T follicular helper cell (primary cell): ENCODE measurements around the gene LMBR1L.

ENCODE experiments used
- DNase-seq: peaks from one replicate; pipeline ENCODE4 v3.0.0-alpha.2; 2020; ENCODE audit warnings: low read depth

The LMBR1L gene

DNA sequence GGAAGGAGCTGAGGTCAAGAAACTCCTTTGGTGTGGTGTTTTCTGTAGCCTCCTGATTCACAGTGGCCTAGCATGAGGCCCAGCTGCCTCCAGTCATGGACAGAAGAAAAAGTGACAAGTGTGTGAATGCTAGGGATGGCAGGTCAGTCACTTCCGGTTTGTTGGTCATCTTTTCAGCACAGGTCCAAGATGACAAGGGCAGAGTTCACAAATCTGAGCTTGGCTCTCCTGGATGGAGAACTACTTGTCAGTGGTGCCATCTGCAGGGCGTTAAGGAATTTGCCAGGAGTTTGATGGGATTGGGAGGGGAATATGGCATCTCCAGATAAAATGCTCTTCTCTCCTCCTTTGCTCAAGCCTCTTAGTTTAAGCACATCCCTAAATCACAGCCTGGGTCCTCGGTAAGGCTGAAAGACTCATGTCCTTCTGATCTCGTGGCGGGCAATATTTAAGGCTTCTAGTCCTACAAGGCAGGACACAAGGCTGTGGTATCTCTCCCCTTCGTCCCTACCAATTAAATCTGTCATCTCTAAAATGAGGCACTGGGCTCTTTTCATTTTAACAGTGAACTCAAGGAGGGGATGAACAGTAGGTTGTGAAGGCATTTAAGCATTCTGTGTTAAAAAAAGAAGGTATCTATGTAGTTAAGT is 10.5 kb upstream of the LMBR1L start:
- DNase-seq: no peak

DNA sequence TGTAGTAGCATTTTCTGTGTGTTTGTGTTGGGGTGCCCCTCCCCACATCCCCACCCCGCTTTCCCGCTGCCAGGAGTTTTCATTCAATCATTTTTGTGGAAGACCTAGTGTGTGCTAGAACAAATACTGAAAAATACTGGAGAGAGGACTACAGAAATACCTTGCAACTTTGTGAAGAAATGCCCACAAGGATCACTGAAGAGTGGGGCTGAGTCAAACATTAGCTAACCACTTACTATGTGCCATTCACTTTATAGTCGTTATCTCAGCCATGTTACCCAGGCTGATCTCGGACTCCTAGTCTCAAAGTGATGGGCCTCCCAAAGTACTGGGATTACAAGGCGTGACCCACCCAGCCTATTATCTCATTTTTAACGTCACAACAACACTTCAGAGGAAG is 559 bp upstream of the LMBR1L start:
- DNase-seq: no peak

DNA sequence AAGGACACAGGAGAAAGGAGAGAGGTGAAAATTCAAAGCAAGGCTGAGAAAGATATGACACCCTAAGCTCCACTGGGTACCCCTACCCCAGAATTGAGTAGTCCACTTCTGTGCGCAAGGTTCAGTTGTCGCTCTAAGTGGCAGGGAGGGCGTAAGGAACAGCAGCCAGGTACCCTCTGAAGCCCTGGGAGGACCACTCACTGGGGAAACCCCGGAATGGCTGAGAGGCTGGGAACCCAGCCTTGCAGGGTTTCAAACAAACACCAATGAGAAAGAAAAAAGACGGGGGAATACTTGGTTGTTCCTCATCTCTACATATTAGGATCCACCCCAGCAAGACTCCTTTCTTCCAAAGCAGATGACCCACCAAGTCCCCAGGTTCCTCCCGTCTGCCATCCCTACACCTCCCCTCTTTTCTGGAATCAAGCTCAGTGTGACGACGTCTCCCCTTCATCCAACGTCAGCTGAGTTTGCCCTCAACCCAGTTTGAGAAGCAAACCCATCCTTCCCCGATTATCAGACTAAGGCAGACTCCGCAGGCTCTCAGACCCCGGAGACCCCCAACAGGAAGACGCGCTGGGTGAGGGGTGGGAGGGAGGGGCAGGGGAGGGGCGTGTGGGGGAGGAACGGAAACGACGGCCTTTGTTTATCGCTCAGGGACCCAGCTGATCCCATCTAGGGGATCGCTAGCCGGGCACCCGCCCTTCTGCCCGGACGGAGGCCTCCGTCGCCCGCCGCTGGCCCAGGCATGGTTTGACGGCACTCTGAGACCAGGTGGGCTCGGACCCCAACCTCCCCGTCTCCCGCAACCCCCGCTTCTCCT is 795 bp downstream of the LMBR1L start:
- no peak for DNase-seq

DNA sequence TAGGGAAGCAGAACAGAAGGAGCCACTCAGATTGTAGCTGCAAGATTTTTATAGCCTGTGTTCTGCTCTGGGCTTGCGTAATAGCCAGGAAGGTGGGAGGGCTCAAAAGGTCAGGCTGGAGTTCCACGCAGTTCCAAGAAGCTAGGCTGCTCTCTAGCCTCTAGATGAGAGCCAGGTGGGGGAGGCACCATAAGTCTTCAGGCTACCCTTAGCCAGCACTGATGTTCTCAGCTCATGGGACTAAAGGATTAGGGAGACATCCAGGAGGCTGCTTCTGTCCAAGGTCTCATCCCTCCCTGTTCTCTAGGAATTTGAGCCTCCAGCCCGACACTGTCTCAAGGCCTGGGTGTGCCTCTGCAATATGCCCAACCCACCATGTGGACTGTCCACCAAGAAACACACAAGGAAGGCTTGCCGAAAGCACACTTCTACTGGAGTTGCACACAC is 1.7 kb downstream of the LMBR1L start:
- no peak for DNase-seq

DNA sequence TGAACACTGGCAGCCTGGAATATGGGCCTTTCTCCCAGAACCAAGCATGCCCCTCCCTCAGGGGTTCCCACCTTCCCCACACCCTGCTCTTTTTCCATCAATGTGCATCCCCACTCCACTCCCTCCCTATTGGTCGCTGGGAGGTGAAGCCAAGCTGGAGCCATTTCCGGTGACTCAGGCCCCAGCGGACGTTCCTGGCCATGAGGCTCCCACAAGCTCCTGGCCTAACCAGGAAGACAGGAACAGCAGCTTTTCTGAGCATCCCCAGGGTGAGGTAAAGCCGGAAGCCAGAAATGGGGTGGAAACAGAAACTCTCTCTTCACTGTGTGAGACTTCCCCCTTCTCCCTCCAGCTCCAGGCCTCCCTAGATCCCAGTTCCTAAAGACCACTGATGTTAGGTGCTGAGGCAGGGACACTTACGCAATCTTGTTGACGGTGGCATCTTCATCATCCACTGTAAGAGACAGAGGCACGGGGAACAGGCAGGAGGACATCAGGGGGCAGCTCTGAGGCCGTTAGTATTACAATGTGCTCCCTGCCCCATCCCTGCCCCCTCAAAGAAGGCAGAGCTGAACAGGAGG is 5.1 kb downstream of the LMBR1L start:
- no peak for DNase-seq

DNA sequence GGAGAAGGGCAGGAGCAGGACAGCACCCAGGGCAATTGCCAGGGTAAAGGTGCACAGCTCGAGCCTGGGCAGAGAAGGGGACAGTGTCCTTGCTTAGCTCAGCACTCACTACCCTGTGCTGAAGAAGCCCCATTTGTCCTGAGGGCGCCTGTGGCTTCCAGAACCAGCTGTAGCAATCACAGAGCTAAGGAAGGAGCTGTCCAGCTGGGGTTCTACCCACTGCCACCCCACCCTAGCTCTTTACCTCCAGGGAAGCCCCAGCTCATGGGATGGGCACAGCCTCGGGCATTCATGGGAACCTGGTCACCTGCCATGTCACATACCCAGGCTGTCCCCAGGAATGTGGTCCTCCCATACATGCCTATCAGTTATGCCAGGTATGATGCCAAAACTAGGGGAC is 5.8 kb downstream of the LMBR1L start:
- no peak for DNase-seq

DNA sequence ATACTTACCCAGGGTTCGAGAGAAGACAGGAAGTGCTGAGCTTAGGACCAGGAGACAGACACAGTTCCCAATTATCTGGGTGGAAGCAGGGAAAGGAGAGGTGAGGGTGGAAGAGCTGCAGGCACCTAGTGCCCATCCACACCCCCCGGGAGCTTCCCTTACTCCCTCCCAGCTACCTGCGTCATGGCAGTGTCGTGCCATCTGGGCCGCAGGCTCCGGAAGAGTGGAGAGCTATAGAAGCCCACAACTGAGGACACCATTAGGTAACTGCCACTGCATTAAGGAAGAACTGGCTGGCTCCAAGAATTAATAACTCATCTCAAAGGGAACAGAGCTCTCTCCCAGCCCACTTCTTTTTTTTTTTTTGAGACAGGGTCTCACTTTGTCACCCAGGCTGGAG is 10.3 kb downstream of the LMBR1L start:
- no peak for DNase-seq

DNA sequence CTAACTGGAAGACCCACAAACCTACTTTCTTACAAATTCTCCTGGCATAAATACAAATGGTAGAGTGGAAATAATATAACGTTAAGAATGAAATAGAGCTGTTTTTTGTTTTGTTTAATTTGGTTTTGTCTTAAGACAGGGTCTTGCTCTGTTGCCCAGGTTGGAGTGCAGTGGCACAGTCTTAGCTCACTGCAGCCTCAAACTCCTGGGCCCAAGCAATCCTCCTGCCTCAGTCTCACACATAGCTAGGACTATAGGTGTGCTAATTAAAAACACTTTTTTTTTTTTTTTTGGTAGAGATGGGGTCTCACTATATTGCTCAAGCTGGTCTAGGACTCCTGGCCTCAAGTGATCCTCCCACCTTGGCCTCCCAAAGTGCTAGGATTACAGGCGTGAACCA is 11.9 kb downstream of the LMBR1L start:
- no peak for DNase-seq

DNA sequence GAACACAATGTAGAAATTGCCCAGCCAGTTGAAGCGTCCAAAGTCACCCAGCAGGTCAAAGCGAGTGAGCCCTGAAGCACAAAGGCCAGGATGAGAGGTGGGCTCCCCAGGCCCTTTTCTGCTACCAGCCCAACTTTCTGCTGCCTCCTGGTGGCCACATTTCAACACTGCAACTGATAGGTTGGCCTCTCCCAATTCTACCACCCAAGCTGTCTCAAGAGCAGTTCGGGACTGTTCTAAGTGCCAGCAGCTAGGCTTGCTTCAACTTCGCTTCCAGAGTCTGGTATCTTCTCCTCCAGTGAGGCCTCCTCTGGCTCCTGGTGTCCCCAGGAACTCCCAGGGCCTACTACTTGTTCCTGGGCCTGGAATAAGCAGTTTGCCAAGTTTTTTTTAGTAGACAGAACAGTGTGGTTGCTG is 12.6 kb downstream of the LMBR1L start:
- DNase-seq: peak; percentile 48

DNA sequence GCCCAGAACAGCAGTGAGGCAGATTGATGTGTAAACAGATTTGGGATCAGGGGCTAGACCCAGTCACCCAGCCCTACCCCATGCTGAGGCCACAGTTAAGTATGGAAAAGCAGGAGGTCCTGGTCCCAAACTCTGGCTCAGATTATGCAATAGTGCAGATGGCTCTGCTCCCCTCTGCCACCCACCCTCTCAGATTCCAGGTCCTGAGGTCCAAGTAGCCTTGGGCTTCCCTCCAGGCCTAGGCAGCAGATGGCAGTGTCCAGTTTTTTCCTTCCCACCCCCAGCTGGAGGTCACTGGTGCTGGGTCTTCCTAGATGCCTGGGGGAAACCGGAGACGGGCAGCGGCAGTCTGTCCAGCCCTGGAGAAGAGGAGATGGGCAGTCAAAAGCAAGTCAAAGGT is 13.3 kb downstream of the LMBR1L start:
- no peak for DNase-seq

DNA sequence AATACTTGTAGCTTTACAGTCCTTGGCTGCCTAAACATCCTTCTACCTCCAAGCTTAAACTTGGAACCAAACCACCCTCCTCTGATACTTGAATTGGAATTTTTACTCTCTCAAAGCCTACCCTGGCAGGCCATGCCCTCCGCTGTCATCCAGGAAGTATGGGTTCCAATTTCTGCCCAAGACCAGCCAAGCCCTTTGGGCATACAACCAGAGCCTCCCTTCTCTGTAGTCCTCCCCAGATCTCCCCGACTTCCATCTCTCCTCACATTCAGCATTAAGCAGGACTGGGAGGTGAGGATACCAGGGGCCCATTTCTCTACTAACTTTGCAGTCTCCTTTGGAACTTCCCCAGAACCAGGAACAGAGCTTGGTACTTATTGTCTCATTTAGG is 15.7 kb downstream of the LMBR1L start:
- DNase-seq: no peak

DNA sequence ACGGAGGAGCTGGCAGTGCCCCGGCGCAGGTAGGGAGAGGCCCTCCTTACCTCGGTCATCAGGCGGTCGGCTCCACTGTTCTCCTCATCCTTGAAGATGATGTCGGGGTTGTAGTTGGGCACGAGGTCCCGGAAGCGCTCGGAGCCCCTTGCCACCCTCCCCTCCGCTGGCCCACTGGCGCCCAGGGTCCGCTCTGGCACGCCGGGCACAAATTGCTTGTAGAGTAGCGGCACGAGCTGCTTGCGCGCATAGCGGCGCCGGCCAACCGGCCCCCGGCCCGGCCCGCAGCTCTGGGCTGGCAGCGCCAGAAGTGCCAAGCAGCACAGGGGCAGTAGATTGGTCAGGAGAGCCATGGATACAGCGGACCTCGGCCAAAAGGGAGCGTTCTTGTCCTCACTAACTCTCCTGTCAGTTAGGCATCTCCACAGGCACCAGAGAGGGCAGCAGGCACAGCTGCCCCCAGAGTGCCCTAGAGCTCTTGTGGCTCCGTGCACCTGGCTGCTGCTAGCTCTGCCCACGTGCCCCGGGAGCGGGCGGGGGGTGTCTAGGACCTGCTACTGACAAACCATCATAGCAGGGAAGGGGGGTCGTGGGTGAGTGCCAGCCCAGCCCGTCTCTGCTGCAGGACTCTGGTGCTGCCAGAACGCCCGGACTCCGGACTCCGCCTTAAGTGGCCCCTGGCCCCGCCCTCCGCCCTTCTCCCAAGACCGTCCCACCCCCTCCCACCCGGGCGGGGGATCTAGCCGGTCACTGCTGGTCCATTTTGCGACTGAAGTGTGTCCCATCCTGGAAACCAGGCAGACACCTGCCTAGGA is 16.3 kb downstream of the LMBR1L start, which contains the start of gene DHH:
Gene DHH (minus strand): TSS at position 642 of the 815 bp plus-strand sequence. CDS start 289 bp downstream, at position 353.
- DNase-seq: no peak

DNA sequence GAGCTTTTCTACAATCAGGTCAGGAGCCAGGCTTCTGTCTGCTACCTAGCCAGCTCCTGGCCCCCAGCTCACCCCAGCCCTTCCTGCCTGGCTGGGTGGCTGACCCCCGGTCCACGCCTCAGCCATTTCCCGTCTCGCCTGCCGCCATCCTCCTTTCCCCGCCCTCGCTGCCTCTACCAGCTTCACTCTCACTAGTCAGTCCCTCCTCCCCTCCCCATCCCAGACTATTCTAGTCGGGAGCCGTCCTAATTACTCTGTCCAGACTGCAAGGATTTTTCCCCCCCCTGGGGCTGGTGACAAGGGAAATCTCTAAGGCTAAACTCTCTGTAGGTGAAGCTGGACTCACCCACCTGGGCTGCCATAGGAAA is 16.9 kb downstream of the LMBR1L start:
- DNase-seq: no peak

DNA sequence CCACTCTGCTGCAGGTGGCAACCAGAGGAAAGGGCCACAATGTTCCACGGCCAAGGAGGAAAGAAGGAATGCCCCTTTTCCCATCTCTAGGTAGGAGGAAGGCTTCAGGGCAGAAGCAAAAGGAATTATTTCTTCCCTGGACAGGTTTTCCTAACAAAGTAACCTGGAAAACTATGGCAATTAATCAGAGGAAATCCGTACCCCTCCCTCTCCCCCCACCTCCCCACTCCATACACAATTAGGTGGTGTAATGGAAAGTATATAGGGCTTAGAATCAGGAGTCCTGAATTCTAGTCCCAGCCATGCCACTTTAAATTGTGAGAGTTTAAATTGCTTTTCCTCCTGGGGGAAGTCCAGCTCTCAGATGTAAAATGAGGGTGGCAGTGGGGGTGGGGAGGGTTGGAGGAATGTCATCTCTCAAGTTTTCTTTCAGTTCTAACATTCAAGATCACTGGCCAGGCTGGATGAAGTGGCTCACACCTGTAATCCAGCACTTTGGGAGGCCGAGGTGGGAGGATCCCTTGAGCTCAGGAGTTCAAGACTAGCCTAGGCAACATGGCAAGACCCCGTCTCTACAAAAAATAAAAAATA is 17.7 kb downstream of the LMBR1L start:
- no peak for DNase-seq

DNA sequence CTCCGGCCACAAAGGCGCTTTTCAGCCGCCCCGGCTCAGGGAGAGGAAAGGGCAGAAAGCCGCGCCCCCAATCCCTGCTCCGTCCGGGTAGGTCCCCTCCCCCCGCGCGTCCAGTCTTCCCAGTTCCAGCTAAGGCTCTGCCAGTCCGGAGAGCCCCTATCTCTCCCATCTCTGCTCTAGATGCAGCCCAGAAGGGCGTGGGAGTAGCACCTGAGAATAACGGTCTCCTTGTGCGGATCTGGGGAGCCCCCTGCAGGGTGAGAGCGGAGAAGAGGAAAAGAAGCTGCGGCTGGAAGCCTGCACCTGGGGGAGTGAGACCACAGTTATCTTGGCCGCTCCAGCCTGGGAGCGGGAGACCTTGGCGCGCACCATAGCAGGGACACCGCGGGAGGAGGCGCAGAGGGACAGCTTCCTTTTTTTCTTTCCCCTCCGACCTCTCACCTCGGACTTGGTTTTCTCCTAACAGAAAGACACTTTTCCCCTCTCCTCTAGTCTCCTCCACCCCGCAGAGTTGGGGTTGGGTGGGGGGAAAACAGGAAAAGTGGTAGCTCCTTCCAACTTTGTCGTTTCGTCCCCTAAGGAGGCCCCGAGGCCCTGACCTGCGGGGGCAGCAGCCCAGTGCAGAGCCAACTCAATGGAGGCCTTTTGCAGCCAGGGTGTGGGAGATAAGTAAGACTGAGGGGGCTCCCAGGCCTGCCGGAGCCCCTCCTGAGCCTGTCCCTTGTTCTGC is 18.4 kb downstream of the LMBR1L start:
- peak; percentile 30 for DNase-seq

DNA sequence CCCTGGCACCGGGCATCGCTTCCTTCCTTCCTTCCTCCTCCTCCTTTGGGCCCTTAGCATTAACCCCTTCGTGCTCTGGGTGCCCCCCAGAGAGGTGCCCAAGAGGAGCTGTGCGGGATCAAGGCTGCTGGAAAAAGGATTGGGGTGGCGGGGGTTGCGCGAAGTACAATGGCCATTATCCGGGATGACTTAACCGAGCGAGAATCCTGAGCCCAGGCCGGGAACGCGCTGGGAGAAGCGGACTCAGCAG is 18.9 kb downstream of the LMBR1L start:
- no peak for DNase-seq

DNA sequence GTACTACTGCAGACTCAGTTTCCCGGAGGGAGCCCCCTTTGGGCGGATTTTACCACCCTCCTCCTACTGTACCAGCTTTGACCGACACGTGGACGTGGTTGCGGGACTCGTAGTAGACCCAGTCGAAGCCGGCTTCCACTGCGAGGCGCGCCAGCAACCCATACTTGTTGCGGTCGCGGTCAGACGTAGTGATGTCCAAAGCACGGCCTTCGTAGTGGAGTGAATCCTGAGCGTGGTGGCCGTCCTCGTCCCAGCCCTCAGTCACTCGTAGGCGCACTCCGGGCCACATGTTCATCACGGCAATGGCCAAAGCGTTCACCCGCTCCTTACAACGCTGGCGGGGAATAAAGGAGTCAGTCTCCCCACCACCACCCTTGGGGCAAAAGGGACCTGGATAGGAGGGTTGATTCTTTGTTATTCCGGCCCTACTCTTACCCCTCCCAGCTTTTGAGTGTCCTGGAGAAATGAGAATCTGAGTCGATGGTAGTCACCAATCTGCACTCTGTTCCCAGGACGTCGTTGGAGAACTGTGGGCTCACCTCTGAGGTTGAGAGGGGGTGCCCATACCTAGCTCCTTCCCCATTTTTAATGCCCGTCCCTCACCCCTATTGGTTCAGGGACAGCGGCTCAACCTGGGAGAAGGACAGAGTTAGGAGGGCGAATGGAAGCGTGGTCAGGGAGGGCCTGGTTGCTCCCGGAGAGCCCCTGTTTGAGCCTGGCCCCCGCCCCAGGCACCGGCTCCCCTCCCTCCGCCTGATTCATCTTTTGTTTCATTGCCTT is 19.4 kb downstream of the LMBR1L start:
- no peak for DNase-seq

DNA sequence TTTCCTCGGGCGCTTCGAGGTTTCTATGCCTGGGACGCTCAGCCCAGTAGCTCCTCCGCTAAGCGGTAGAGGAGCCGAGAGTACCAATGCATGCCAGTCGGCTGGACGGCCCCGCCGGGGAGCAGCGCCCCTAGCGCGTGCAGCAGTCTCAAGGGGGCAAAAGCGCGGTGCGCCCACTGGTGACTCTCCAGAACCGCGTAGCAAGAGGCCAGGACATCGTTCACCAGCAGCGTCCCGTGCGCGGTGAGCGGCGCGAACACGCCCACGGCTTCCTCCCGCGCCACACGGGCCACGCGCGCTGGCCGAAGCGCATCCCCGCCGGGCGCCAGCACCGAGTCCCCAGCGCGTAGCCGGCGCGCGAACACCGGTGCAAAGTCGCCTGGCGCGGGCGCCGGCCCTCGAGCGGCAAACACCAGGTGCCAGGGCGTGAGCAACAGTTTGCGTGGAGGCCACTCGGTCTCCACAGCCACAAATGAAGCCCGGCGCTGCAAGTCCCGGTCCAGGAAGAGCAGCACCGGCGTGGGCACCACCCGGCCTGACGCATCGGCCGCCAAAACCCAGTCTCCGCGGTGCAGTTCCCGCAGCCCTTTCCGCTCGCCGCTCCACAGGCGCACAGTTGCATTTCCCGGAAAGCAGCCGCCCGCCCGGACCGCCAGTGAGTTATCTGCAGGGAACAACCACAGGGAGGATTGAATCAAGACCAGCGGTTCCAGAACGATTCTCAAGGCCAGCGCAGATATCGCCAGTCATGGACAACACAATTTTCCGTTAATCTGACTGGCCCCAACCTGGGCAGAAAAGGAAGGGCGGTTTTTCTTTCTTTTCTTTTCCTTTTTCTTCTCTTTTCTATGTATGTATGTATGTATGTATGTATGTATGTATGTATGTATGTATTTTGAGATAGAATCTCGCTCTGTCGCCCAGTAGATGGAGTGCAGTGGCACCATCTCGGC is 20.6 kb downstream of the LMBR1L start:
- no peak for DNase-seq

DNA sequence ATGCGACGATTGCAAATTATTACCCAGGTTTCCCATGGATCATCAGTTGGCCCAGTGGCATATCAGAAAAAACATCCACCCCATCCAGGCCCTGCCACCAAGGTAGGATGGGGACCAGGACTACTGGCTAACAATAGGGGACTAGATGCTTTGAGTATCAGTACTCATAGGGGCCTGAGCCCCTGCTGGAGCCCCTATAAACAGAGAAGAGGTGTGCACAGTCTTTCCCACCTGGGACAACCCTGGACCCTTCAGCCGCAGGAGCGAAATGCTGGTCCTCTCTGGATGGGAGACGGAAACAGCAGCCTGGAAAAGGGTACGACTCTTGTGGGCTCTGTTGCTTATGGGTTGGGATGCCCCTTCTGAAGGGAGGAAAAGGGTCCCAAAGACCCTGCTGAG is 21.7 kb downstream of the LMBR1L start:
- no peak for DNase-seq
